GM21367 (cell line): ENCODE results near the gene ALDH3B1.

Experiments
- ATAC-seq: cut with Tn5 transposase; IDR thresholded peaks from one replicate; pipeline ENCODE4 v1.9.1; 2021; ENCODE audit not compliant: unreplicated experiment

Gene ALDH3B1

GRCh38 chr11:68044145-68044813, 34.2 kb downstream of the ALDH3B1 start:
- ATAC-seq = no peak

GRCh38 chr11:68044898-68045351, 34.8 kb downstream of the ALDH3B1 start:
- no peak for ATAC-seq

DNA sequence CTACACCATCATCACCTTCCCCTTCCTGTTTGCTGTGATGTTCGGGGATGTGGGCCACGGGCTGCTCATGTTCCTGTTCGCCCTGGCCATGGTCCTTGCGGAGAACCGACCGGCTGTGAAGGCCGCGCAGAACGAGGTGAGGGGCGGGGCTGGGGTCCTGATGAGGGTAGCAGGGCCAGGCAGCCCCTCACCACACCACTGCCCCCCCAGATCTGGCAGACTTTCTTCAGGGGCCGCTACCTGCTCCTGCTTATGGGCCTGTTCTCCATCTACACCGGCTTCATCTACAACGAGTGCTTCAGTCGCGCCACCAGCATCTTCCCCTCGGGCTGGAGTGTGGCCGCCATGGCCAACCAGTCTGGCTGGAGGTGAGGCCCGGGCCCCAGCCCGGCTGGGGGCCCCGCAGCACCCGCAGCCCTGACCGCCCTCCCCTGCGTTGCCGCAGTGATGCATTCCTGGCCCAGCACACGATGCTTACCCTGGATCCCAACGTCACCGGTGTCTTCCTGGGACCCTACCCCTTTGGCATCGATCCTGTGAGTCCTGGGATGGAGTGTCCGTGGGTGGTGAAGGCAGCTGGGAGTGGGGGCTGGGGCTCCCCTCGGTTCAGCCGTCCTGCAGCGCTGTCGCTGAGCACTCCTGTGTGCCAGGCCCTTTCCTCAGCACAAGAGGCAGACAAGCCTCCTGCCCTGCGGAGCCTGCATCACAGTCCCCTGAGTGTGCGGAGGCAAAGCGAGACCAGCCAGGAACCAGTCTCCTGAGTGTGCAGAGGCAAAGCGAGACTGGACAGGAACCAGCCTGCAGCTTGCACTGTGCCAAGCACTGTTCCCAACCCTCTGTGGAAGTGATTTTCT, 37.5 kb downstream of the ALDH3B1 start:
- ATAC-seq = no peak

- no peak for ATAC-seq
These were observed 38.8 kb downstream of the ALDH3B1 start for GRCh38 chr11:68048681-68049508.

- no peak for ATAC-seq
These were observed 39.6 kb downstream of the ALDH3B1 start for GRCh38 chr11:68049509-68050370.

DNA sequence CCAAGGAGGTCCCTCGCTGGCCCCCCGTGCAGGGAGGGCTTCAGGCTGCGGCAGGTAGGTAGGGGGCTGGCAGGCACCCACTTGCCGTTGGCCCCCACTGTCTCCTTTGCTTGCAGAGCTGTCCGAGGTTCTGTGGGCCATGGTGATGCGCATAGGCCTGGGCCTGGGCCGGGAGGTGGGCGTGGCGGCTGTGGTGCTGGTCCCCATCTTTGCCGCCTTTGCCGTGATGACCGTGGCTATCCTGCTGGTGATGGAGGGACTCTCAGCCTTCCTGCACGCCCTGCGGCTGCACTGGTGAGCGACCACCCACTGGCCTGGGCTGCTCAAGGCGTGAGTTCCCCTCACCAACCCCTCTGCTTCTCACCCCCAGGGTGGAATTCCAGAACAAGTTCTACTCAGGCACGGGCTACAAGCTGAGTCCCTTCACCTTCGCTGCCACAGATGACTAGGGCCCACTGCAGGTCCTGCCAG, 40.3 kb downstream of the ALDH3B1 start:
- ATAC-seq = no peak

DNA sequence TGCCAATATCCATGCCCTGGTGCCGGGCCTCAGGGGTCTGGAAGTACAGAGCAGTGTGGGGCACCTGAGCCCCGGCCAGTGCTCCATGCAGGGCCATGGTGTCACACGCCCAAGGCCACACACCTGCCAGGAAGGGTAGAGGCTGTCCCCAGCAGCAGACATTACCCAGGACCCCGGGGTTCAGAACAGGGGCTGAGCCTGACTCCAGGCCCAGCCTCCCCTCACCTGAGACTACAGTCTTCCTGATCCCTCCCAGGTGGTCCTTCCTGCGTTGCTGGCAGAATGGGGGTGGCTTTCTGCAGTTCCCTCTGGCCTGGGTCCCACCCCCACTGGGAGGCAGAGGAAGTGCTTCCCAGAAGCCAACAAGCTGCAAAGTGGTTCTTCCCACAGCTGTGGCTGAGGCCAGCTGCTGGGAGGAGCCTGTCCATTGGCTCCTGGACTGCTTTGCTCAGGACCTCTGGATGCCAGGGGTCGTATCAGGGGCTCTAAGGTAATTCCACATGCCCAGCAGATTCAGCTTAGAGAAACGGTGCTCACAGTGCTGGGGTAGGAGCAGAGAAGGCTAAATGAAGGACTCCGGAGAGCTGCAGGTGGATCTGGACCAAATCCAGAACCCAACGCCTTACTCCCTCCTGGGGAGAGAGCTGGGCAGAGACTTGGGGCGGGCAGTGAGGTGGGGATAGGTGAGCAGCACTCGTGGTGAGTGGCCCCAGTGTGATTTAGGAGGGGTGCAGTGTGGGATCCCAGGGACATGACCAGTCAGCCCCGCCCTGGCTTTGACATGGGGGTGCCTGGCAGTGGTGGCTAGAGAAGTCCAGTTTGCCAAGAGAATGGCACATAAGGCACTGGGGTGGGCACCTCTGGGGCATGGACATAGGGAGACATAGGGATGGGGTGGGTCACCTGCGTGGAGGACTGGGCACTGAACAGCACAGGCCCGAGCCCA, 41.3 kb downstream of the ALDH3B1 start:
- ATAC-seq = no peak

GRCh38 chr11:68052137-68052873, 42.2 kb downstream of the ALDH3B1 start:
- ATAC-seq = no peak

GRCh38 chr11:68053117-68053516, 43.0 kb downstream of the ALDH3B1 start:
- ATAC-seq = no peak

DNA sequence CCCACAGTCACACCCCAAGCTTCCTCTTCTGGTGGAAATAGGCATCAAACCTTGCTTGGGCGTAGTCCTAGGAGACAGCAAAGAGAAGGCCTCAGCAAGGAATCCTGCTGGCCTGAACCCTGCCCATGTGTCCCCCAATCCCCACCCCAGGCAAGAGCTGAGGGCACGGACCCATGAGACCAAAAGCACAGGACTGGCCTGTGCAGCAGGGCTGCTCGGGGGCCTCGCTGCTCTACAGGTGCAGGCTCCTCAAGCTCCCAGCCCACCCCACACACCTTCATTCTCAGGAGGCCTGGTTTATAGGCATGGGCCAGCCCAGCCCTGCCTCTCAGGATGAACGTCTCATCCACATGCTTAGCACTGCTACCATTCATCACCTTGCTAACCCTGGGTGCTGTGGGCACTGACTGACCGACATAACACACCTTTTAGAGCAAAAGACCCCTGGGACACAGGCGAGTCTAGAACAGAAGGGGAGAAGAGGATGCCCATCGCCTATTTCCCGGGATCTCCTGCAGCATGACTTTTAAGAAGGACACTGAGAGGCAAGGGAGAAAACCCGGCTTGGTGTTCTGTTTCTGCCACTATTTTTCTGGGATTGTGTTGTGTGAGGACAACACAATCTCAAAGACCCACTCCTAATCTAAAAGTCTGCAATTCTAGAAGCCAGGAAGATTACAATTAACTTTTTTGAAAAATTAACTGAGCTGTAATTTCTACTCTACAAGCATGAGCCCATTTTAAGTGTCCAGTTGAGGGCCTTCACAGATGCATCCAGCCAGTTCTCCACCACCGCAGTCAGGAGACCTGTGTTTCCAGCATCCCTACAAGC, 44.1 kb downstream of the ALDH3B1 start:
- no peak for ATAC-seq

GRCh38 chr11:68056317-68057285, 46.5 kb downstream of the ALDH3B1 start:
- ATAC-seq = no peak

DNA sequence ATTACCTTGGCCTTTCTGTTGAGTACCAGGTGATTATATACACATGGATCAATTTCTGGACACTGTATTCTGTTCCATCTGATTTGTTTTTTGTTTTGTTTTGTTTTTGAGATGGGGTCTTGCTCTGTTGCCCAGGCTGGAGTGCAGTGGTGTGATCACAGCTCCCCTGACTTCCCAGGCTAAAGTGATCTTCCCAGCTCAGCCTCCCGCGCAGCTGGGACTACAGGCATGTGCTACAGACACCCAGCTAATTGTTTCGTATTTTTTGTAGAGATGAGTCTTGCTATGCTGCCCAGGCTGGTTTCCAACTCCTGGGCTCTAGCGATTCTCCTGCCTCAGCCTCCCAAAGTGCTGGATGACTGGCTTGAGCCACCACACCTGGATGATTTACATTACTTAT, 47.7 kb downstream of the ALDH3B1 start:
- ATAC-seq = no peak

DNA sequence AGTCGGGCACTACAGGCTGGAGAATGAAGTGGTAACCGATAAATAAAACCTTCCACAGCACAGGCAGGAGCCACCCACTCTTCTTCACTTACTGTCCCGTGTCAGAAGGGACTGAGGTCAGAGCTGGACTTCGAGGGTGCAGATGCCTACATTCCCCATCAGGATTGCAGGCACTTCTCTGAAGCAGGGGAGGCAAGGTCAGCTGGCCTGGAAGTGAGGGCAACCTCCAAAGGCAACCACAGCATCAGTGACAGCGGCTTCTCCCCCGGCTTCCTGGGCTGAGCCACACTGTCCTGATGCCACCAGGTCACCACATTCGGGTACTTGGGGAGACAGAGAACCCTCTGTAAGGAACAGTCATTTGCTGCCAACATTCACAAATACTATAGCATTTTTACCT, 51.4 kb downstream of the ALDH3B1 start:
- no peak for ATAC-seq

DNA sequence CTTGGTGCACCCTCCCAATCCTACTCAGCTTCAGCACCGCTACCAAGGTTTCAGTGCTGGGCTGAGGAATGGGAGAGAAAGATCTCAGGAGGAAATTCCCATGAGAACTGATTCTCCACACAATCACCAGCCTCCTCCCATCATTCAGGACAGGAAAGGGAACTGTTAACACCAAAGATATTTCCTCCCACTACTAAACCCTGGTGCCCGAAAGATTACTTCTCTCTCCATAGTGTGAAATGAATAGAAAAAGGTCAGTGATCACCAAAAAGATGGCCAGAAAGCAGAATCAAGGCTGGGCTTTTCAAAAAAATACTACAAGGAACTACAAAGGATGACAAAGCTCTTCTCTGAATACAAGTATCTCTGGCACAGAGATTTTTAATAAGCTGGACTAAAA, 54.8 kb downstream of the ALDH3B1 start:
- no peak for ATAC-seq

DNA sequence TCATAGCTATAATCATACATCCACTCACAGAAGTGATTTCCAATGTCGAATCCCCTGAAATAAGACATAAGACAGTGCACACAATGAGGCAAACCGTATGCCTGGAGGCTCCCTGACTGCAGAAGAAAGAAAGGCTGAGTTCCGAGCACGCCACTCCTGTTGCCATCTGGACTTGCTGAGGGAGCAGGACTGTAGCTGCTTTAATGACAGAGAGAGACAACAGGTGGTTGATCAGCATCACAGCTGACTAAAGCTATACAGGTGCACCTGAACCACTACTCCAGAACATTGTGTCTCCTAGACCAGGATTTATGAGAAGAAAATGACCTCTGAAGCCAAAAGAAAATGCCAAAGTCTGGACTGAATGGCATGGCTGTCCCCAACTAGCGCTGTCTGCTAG, 55.7 kb downstream of the ALDH3B1 start:
- no peak for ATAC-seq

- no peak for ATAC-seq
These were observed 56.6 kb downstream of the ALDH3B1 start for GRCh38 chr11:68066742-68067141.

GRCh38 chr11:68067991-68068390, 57.9 kb downstream of the ALDH3B1 start:
- no peak for ATAC-seq
